DOHH2 (cell line): ENCODE results near the gene XPA.
"Not testable (repeated sequence)": the region's sequence is repeated elsewhere in the genome, so short reads cannot be mapped to it uniquely, and the experiment has no call there.

Source experiments
- H3F3A ChIP-seq: fragments of 200-600 bp; sonication (generic), shearing (Covaris generic); 2 replicates; pipeline ENCODE4 v1.6.0; 2016; ENCODE audit warnings: antibody characterized with exemption, mild to moderate bottlenecking; ENCODE audit not compliant: control insufficient read depth, insufficient read depth
- H3K27ac ChIP-seq: fragments of 200-600 bp; sonication (generic); 2 replicates; pipeline ENCODE4 v1.5.1; 2014; ENCODE audit warnings: low read depth, mild to moderate bottlenecking, low read length, moderate library complexity
- H3K27me3 ChIP-seq: fragments of 200-600 bp; sonication (generic); 2 replicates; pipeline ENCODE4 v1.6.1; 2014; ENCODE audit warnings: mild to moderate bottlenecking, low read length, mixed read lengths; ENCODE audit not compliant: control insufficient read depth
- H3K36me3 ChIP-seq: fragments of 200-600 bp; sonication (generic); 2 replicates; pipeline ENCODE4 v1.6.1; 2014; ENCODE audit warnings: mild to moderate bottlenecking, low read length, moderate library complexity, mixed read lengths; ENCODE audit not compliant: control insufficient read depth
- H3K4me1 ChIP-seq: fragments of 200-600 bp; sonication (generic); 2 replicates; pipeline ENCODE4 v1.6.1; 2014; ENCODE audit warnings: mild to moderate bottlenecking, low read length, mixed read lengths; ENCODE audit not compliant: control insufficient read depth
- H3K4me2 ChIP-seq: fragments of 200-600 bp; sonication (generic); 2 replicates; pipeline ENCODE4 v1.6.0; 2014; ENCODE audit warnings: mild to moderate bottlenecking, low read length, moderate library complexity
- H3K4me3 ChIP-seq: fragments of 200-600 bp; sonication (generic); 2 replicates; pipeline ENCODE4 v1.5.1; 2014; ENCODE audit warnings: mild to moderate bottlenecking, low read length, mixed read lengths
- H3K79me2 ChIP-seq: fragments of 200-600 bp; sonication (generic); 2 replicates; pipeline ENCODE4 v1.6.1; 2014; ENCODE audit warnings: mild to moderate bottlenecking, low read length, mixed read lengths; ENCODE audit not compliant: control insufficient read depth
- H3K9me2 ChIP-seq: fragments of 200-600 bp; sonication (generic); replicated peaks from 2 replicates; pipeline ENCODE4 v1.6.1; 2014; ENCODE audit warnings: mild to moderate bottlenecking, low read length, mixed read lengths; ENCODE audit not compliant: control insufficient read depth
- H3K9me3 ChIP-seq: fragments of 200-600 bp; sonication (generic); 2 replicates; pipeline ENCODE4 v1.6.1; 2014; ENCODE audit warnings: antibody characterized with exemption, low read length, mixed read lengths; ENCODE audit not compliant: control insufficient read depth, insufficient read depth
- H4K20me1 ChIP-seq: fragments of 200-600 bp; sonication (generic); 2 replicates; pipeline ENCODE4 v1.6.0; 2014; ENCODE audit warnings: low read depth, mild to moderate bottlenecking, antibody characterized with exemption, low read length, moderate library complexity; ENCODE audit not compliant: control insufficient read depth, insufficient read depth
- CTCF ChIP-seq: fragments of 200-600 bp; sonication (generic); IDR thresholded peaks from one replicate; pipeline ENCODE4 v1.5.1; 2014; ENCODE audit warnings: antibody characterized with exemption, mild to moderate bottlenecking, low read depth, low read length; ENCODE audit not compliant: poor library complexity, severe bottlenecking
- EZH2phosphoT487 ChIP-seq: fragments of 200-600 bp; sonication (generic); IDR thresholded peaks from 2 replicates; pipeline ENCODE4 v1.6.1; 2017; ENCODE audit warnings: borderline replicate concordance, mild to moderate bottlenecking, antibody characterized with exemption, low read length, moderate library complexity, mixed read lengths

XPA gene

GRCh38 chr9:97696803-97697601 lies at the start of gene XPA:
XPA (minus strand) TSS chr9:97697340; CDS start chr9:97697292, 48 bp downstream.
- peak within 1 kb of the TSS; percentile 39 for H3K27ac ChIP-seq
- no peaks in the 10 kb centered on the region for H4K20me1 ChIP-seq

GRCh38 chr9:97744710-97745708 lies 47.9 kb upstream of the XPA start:
- Histone ChIP-seq H3K4me2 (no peak overlapping the region), H3K4me1 (no peaks in the 10 kb centered on the region), H4K20me1 (no peaks in the 10 kb centered on the region), H3K79me2 (no peaks in the 10 kb centered on the region), H3K36me3 (no peaks in the 10 kb centered on the region), H3K9me2 (no peaks in the 10 kb centered on the region), H3K4me3 (no peak overlapping the region), H3K9me3 (peaks cover 6% of the 10 kb centered on the region; the same call in 1 of the 2 replicates), H3K27me3 (peaks cover 47% of the 10 kb centered on the region), H3K27ac (no peak overlapping the region), H3F3A (no peaks in the 10 kb centered on the region)
- TF ChIP-seq CTCF (no peak), EZH2phosphoT487 (no peak)

More at GRCh38 chr9:97696803-97697601, at the start of gene XPA:
- Histone ChIP-seq H3K4me2 (peak within 1 kb of the TSS; percentile 77), H3K9me2 (no peaks in the 10 kb centered on the region), H3K27me3 (no peaks in the 10 kb centered on the region), H3K36me3 (peaks cover 17% of the 10 kb centered on the region), H3K79me2 (peaks cover 36% of the 10 kb centered on the region), H3F3A (no peaks in the 10 kb centered on the region), H3K9me3 (no peaks in the 10 kb centered on the region), H3K4me1 (peaks cover 54% of the 10 kb centered on the region), H3K4me3 (peak within 1 kb of the TSS; percentile 80)
- TF ChIP-seq EZH2phosphoT487 (no peak), CTCF (no peak)

- not testable (repeated sequence) for H3K9me3 ChIP-seq, H3K27ac ChIP-seq, H3K4me1 ChIP-seq, H3K79me2 ChIP-seq, H3K4me2 ChIP-seq, H3K36me3 ChIP-seq, H4K20me1 ChIP-seq, H3F3A ChIP-seq, H3K9me2 ChIP-seq, H3K4me3 ChIP-seq
- peaks cover 49% of the 10 kb centered on the region for H3K27me3 ChIP-seq
Measured at GRCh38 chr9:97744025-97744424, 46.9 kb upstream of the XPA start.
